Measurements from ENCODE around the gene EPHB1.

The EPHB1 gene

DNA sequence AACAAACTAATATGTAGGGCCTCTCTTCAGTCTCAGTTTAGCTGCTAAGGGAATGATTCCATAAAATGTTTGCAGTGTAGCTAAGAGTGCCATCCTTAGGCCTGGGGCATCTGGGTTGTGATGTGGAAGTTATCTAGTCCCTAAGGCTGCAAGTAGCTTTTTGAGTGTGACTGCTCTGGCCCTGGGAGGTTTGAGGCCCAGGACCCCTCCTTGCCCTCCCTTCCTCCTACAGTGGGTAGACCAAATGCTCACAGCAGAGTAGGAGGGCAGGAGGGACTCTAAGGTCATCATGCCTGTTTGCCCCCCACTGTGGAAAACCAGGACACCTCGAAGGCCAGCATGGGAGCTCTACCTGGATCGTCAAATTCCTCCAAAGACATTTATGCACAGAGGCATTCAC lies 115.0 kb downstream of the EPHB1 start:
- Histone ChIP-seq H3K23ac (ENCODE audit: low read depth, low read length, poor library complexity) (no peak overlapping the region), H3K4ac (ENCODE audit: low read length) (no peak overlapping the region), H4K91ac (ENCODE audit: low read depth, low read length, poor library complexity) (no peak overlapping the region), H2BK15ac (ENCODE audit: low read length) (no peak overlapping the region), H3K27ac (replicated peaks; ENCODE audit: low read length) (no peak overlapping the region), H3K18ac (ENCODE audit: low read length) (no peak overlapping the region), H2BK5ac (ENCODE audit: low read length) (no peak overlapping the region), H3K27me3 (ENCODE audit: control insufficient read depth in 3 of 3, insufficient read depth in 3 of 3, low read depth in 1 of 3, low read length in 3 of 3) (no peaks in the 10 kb centered on the region), H3K4me2 (ENCODE audit: insufficient read depth, low read length, poor library complexity, severe bottlenecking) (no peak overlapping the region), H2BK12ac (ENCODE audit: low read length) (no peak overlapping the region), H2AK5ac (ENCODE audit: low read depth, low read length) (no peak overlapping the region), H2BK120ac (ENCODE audit: low read depth, low read length) (no peak overlapping the region), H2AFZ (ENCODE audit: low read length) (no peak overlapping the region), H3K36me3 (replicated peaks in 1 of 2; ENCODE audit: control insufficient read depth in 2 of 2, insufficient read depth in 2 of 2, low read length in 2 of 2) (no peaks in the 10 kb centered on the region), H3K9ac (ENCODE audit: low read depth, low read length, poor library complexity) (no peak overlapping the region), H3K9me3 (replicated peaks in 1 of 2; ENCODE audit: control insufficient read depth in 2 of 2, insufficient read depth in 1 of 2, low read depth in 1 of 2, low read length in 2 of 2) (no peaks in the 10 kb centered on the region), H3K4me3 (ENCODE audit: low read length in 2 of 2) (no peak overlapping the region), H4K8ac (ENCODE audit: low read depth, low read length) (no peak overlapping the region), H3K14ac (ENCODE audit: low read length) (no peak overlapping the region), H3K79me1 (ENCODE audit: low read depth, low read length) (peaks cover 3% of the 10 kb centered on the region), H3K4me1 (ENCODE audit: control insufficient read depth in 2 of 2, insufficient read depth in 1 of 2, low read depth in 1 of 2, low read length in 2 of 2) (peaks cover 0 to 13% of the 10 kb centered on the region in 2 donors)
- no CpG with 5 or more reads among the region's 2 CpGs for WGBS, 2 donors (ENCODE audit: extremely low coverage in 2 of 2, insufficient read length in 2 of 2, insufficient replicate concordance in 1 of 2)
- DNase-seq (ENCODE audit: low spot score) = no peak

DNA sequence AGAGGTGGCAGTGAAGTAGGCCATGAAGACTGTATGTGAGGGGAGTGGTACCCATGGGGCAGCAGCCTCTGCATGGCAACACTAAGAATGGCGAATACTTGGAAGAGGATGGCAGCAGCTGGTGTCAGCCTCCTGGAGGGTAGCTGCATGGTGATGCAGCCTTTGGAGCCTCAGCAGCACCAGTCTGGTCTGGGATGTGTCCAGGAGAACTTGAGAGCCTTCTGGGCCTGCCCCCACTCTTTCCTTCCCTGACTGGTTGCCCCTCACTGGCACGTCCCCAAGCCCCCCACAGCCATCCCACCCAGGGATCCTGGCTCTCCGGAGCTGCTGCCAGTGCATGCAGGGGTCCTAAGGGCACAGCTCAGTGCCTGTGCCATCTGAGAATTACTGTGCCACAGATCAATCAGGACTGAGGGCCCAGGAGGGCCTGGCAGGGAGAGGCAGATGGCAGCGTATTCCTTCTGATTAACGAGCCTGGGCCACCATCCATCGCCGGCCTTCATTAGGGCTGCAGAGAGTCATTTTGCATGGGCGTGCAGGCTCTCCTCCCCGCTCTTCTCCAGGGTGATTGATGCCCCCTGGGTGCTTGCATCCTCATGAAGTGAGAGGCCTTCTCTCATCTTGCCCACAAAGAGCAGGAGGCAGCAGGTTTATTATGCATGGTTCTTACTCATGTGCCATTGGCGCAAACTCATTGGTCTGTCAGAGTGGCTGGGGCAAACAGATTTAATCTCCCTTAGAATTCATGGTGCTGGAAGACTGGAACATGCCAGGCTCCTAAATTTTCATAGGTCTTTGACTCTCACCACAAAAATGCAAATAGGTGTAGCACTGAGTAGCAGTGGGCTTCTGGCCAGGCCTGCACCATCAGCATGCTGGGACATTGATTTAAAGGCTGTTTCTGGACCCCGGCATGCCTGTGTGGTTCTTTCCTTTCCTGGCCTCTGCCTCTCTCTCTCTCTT lies 116.8 kb downstream of the EPHB1 start:
- H3K9me3 ChIP-seq (replicated peaks in 1 of 2; ENCODE audit: control insufficient read depth in 2 of 2, insufficient read depth in 1 of 2, low read depth in 1 of 2, low read length in 2 of 2) = no peaks in the 10 kb centered on the region
- no peak overlapping the region for H3K4ac ChIP-seq (ENCODE audit: low read length)
- no peak overlapping the region for H3K4me2 ChIP-seq (ENCODE audit: insufficient read depth, low read length, poor library complexity, severe bottlenecking)
- no peak overlapping the region for H2BK15ac ChIP-seq (ENCODE audit: low read length)
- no peak overlapping the region for H3K9ac ChIP-seq (ENCODE audit: low read depth, low read length, poor library complexity)
- H2BK12ac ChIP-seq (ENCODE audit: low read length) = no peak overlapping the region
- H3K36me3 ChIP-seq (replicated peaks in 1 of 2; ENCODE audit: control insufficient read depth in 2 of 2, insufficient read depth in 2 of 2, low read length in 2 of 2) = no peaks in the 10 kb centered on the region
- H3K14ac ChIP-seq (ENCODE audit: low read length) = no peak overlapping the region
- H2AFZ ChIP-seq (ENCODE audit: low read length) = no peak overlapping the region
- no peak overlapping the region for H3K27ac ChIP-seq (replicated peaks; ENCODE audit: low read length)
- peak overlapping the region; percentile 16 for H3K18ac ChIP-seq (ENCODE audit: low read length)
- H2BK120ac ChIP-seq (ENCODE audit: low read depth, low read length) = no peak overlapping the region
- DNase-seq (ENCODE audit: low spot score) = no peak
- WGBS, 2 donors (ENCODE audit: extremely low coverage in 2 of 2, insufficient read length in 2 of 2, insufficient replicate concordance in 1 of 2) = no CpG with 5 or more reads among the region's 11 CpGs
- H4K8ac ChIP-seq (ENCODE audit: low read depth, low read length) = no peak overlapping the region
- peaks cover 0 to 8% of the 10 kb centered on the region in 2 donors for H3K4me1 ChIP-seq (ENCODE audit: control insufficient read depth in 2 of 2, insufficient read depth in 1 of 2, low read depth in 1 of 2, low read length in 2 of 2)
- no peak overlapping the region for H2AK5ac ChIP-seq (ENCODE audit: low read depth, low read length)
- no peak overlapping the region for H2BK5ac ChIP-seq (ENCODE audit: low read length)
- no peak overlapping the region for H3K4me3 ChIP-seq (ENCODE audit: low read length in 2 of 2)
- H4K91ac ChIP-seq (ENCODE audit: low read depth, low read length, poor library complexity) = no peak overlapping the region
- H3K79me1 ChIP-seq (ENCODE audit: low read depth, low read length) = no peaks in the 10 kb centered on the region
- peak overlapping the region; percentile 35 for H3K23ac ChIP-seq (ENCODE audit: low read depth, low read length, poor library complexity)
- no peaks in the 10 kb centered on the region for H3K27me3 ChIP-seq (ENCODE audit: control insufficient read depth in 3 of 3, insufficient read depth in 3 of 3, low read depth in 1 of 3, low read length in 3 of 3)

DNA sequence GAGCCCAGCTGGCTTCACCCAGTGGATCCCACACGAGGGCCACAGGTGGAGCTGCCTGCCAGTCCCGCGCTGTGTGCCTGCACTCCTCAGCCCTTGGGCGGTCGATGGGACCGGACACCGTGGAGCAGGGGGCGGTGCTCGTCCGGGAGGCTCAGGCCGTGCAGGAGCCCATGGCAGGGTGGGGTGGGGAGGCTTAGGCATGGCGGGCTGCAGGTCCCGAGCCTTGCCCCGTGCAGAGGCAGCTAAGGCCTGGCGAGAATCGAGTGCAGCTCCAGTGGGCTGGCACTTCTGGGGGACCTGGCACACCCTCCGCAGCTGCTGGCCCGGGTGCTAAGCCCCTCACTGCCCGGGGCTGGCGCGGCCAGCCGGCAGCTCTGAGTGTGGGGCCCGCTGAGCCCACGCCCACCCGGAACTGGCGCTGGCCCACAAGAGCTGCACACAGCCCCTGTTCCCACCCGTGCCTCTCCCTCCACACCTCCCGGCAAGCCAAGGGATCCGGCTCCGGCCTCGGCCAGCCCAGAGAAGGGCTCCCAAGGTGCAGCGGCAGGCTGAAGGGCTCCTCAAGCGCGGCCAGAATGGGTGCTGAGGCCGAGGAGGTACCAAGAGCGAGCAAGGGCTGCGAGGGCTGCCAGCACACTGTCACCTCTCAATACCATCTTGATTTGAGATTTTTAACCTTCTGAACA lies 121.4 kb downstream of the EPHB1 start:
- Histone ChIP-seq H2BK15ac (ENCODE audit: low read length) (no peak overlapping the region), H3K9me3 (replicated peaks in 1 of 2; ENCODE audit: control insufficient read depth in 2 of 2, insufficient read depth in 1 of 2, low read depth in 1 of 2, low read length in 2 of 2) (no peaks in the 10 kb centered on the region), H3K18ac (ENCODE audit: low read length) (peak overlapping the region; percentile 42), H3K79me1 (ENCODE audit: low read depth, low read length) (no peaks in the 10 kb centered on the region), H2BK12ac (ENCODE audit: low read length) (no peak overlapping the region), H3K4me1 (ENCODE audit: control insufficient read depth in 2 of 2, insufficient read depth in 1 of 2, low read depth in 1 of 2, low read length in 2 of 2) (peaks cover 0 to 2% of the 10 kb centered on the region in 2 donors), H4K8ac (ENCODE audit: low read depth, low read length) (no peak overlapping the region), H3K4ac (ENCODE audit: low read length) (no peak overlapping the region), H3K27me3 (ENCODE audit: control insufficient read depth in 3 of 3, insufficient read depth in 3 of 3, low read depth in 1 of 3, low read length in 3 of 3) (no peaks in the 10 kb centered on the region), H3K23ac (ENCODE audit: low read depth, low read length, poor library complexity) (no peak overlapping the region), H3K14ac (ENCODE audit: low read length) (no peak overlapping the region), H4K91ac (ENCODE audit: low read depth, low read length, poor library complexity) (no peak overlapping the region), H3K9ac (ENCODE audit: low read depth, low read length, poor library complexity) (no peak overlapping the region), H3K27ac (replicated peaks; ENCODE audit: low read length) (no peak overlapping the region), H2AK5ac (ENCODE audit: low read depth, low read length) (no peak overlapping the region), H3K4me2 (ENCODE audit: insufficient read depth, low read length, poor library complexity, severe bottlenecking) (no peak overlapping the region), H2BK120ac (ENCODE audit: low read depth, low read length) (no peak overlapping the region), H2AFZ (ENCODE audit: low read length) (no peak overlapping the region), H3K36me3 (replicated peaks in 1 of 2; ENCODE audit: control insufficient read depth in 2 of 2, insufficient read depth in 2 of 2, low read length in 2 of 2) (peaks cover 0 to 2% of the 10 kb centered on the region in 2 donors), H3K4me3 (ENCODE audit: low read length in 2 of 2) (no peak overlapping the region), H2BK5ac (ENCODE audit: low read length) (no peak overlapping the region)
- WGBS, 2 donors (ENCODE audit: extremely low coverage in 2 of 2, insufficient read length in 2 of 2, insufficient replicate concordance in 1 of 2) = no CpG with 5 or more reads among the region's 37 CpGs
- DNase-seq (ENCODE audit: low spot score) = no peak

DNA sequence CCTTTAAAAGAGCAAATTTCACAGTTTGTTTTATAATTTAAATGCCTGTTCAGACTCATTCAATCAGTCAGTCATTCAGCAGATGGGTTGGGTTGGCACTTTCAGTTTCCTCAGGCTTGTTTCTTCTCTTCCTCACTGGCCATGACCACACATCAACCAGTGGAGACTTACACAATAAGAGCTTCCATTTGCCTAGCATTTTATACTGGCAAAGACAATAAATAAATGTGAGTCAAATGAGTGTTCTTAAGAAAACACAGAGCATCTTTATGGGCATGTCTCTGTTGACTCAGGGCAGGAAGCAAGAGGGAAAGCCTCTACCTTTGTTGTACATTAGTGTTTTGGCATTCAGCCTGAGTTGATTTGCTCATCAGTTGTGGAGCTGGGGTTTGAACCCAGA lies 122.6 kb downstream of the EPHB1 start:
- Histone ChIP-seq H3K4me1 (ENCODE audit: control insufficient read depth in 2 of 2, insufficient read depth in 1 of 2, low read depth in 1 of 2, low read length in 2 of 2) (peaks cover 0 to 2% of the 10 kb centered on the region in 2 donors), H2BK15ac (ENCODE audit: low read length) (no peak overlapping the region), H3K4me2 (ENCODE audit: insufficient read depth, low read length, poor library complexity, severe bottlenecking) (no peak overlapping the region), H3K27me3 (ENCODE audit: control insufficient read depth in 3 of 3, insufficient read depth in 3 of 3, low read depth in 1 of 3, low read length in 3 of 3) (no peaks in the 10 kb centered on the region), H3K27ac (replicated peaks; ENCODE audit: low read length) (no peak overlapping the region), H3K36me3 (replicated peaks in 1 of 2; ENCODE audit: control insufficient read depth in 2 of 2, insufficient read depth in 2 of 2, low read length in 2 of 2) (peaks cover 0 to 2% of the 10 kb centered on the region in 2 donors), H3K14ac (ENCODE audit: low read length) (no peak overlapping the region), H3K4ac (ENCODE audit: low read length) (no peak overlapping the region), H4K91ac (ENCODE audit: low read depth, low read length, poor library complexity) (no peak overlapping the region), H3K4me3 (ENCODE audit: low read length in 2 of 2) (no peak overlapping the region), H2AK5ac (ENCODE audit: low read depth, low read length) (no peak overlapping the region), H4K8ac (ENCODE audit: low read depth, low read length) (no peak overlapping the region), H3K18ac (ENCODE audit: low read length) (no peak overlapping the region), H3K79me1 (ENCODE audit: low read depth, low read length) (no peaks in the 10 kb centered on the region), H3K23ac (ENCODE audit: low read depth, low read length, poor library complexity) (no peak overlapping the region), H2BK5ac (ENCODE audit: low read length) (no peak overlapping the region), H2BK120ac (ENCODE audit: low read depth, low read length) (no peak overlapping the region), H3K9me3 (replicated peaks in 1 of 2; ENCODE audit: control insufficient read depth in 2 of 2, insufficient read depth in 1 of 2, low read depth in 1 of 2, low read length in 2 of 2) (no peaks in the 10 kb centered on the region), H2AFZ (ENCODE audit: low read length) (no peak overlapping the region), H2BK12ac (ENCODE audit: low read length) (no peak overlapping the region), H3K9ac (ENCODE audit: low read depth, low read length, poor library complexity) (no peak overlapping the region)
- no peak for DNase-seq (ENCODE audit: low spot score)
